H1 (cell line): ENCODE measurements around the gene VEPH1. TPM values are rescaled to one million over a fixed set of nuclear protein-coding genes. Genes with fewer than 3 reads are reported as not detected.

ENCODE experiments used
- EP300 ChIP-seq, 2 experiments: IDR thresholded peaks; 1 replicate in 1 of 2; 2 replicates in 1 of 2; pipeline ENCODE4 v1.6.1; 2011 to 2012; ENCODE audit warnings: low read depth in 2 of 2, low read length in 2 of 2, mild to moderate bottlenecking in 2 of 2, borderline replicate concordance in 1 of 2, inconsistent platforms in 1 of 2, moderate library complexity in 1 of 2
- KDM5A ChIP-seq: fragments of 200-600 bp; IDR thresholded peaks from 2 replicates; pipeline ENCODE4 v1.7.1; 2012; ENCODE audit warnings: mild to moderate bottlenecking, low read length, inconsistent platforms, mixed read lengths
- POLR2A ChIP-seq, 2 experiments: IDR thresholded peaks; 1 replicate in 1 of 2; 2 replicates in 1 of 2; pipeline ENCODE4 v1.6.1; 2011; ENCODE audit warnings: low read depth in 2 of 2, low read length in 2 of 2, mild to moderate bottlenecking in 2 of 2; ENCODE audit errors: control extremely low read depth in 1 of 2
- SIRT6 ChIP-seq: IDR thresholded peaks from one replicate; pipeline ENCODE4 v1.7.1; 2012; ENCODE audit warnings: low read length, inconsistent platforms
- SP4 ChIP-seq: IDR thresholded peaks from 2 replicates; pipeline ENCODE4 v1.6.1; 2012; ENCODE audit warnings: low read length, inconsistent platforms
- TAF1 ChIP-seq: IDR thresholded peaks from 2 replicates; pipeline ENCODE4 v1.6.1; 2011; ENCODE audit warnings: mild to moderate bottlenecking, low read depth, low read length
- YY1 ChIP-seq: IDR thresholded peaks from 2 replicates; pipeline ENCODE4 v1.6.1; 2011; ENCODE audit warnings: low read depth, mild to moderate bottlenecking, low read length
- polyA plus RNA-seq, 7 experiments: library from polyadenylated mRNA; depleted of rRNA in 3 of 7; stranded (reverse) in 5 of 7; unstranded in 2 of 7; fragments of >200 nt in 5 of 7; fragments of 200-250 nt in 2 of 7; gene quantifications; 1 replicate in 5 of 7; 2 replicates in 1 of 7; 4 replicates in 1 of 7; pipeline versions ENCODE4 v1.2.1 to v1.2.3, GENCODE V29; 2011 to 2013; ENCODE audit warnings: missing spikeins in 2 of 7, mixed read lengths in 2 of 7
- total RNA-seq: library from RNA; stranded (reverse); fragmentation: NEBNext Ultra II Directional; extraction: Animal tissue kit (Norgen Biotek cat#: 25700); gene quantifications from 2 replicates; pipeline ENCODE4 v1.2.1, GENCODE V29; 2021

The VEPH1 gene
- total and polyA plus RNA-seq, 2 of the 8 experiments (the other 6 are each of a cell fraction or from before 2014, with no cell fraction given), result 12.0 to 18.3 TPM

- TF ChIP-seq EP300 (IDR thresholded peaks at IDR 0.05; ENCODE audit: borderline replicate concordance in 1 of 2, low read depth in 2 of 2, low read length in 2 of 2) (no peak), SP4 (no peak), POLR2A (IDR thresholded peaks at IDR 0.05; ENCODE audit: control extremely low read depth in 1 of 2, low read depth in 2 of 2, low read length in 2 of 2) (no peak), YY1 (no peak), SIRT6 (no peak), KDM5A (no peak), TAF1 (no peak)
These were observed 227.4 kb downstream of the VEPH1 start (continued) for GRCh38 chr3:157275832-157276231.
